ENCODE results near the gene EHBP1L1.
A peak's percentile ranks its signal among the peaks of the same experiment; 100 is the strongest.

The EHBP1L1 gene

GRCh38 chr11:65578667-65579066, 2.8 kb downstream of the EHBP1L1 start:
- POLR2A ChIA-PET, result no interaction called here

GRCh38 chr11:65579291-65579690, 3.4 kb downstream of the EHBP1L1 start:
- CTCF ChIA-PET, result interaction anchor here (0.6 to 0.7 kb wide), 2 partner anchors 42 to 54 kb away, joined by 3 to 6 read pairs; no protein-coding TSS in a partner anchor
- POLR2A ChIA-PET, result interaction anchor here (0.7 kb wide), 1 partner anchor 224 kb away, joined by 4 read pairs; no protein-coding TSS in a partner anchor

More at GRCh38 chr11:65578667-65579066, 2.8 kb downstream of the EHBP1L1 start:
- TF ChIP-seq ZNF791 (tag by site-specific recombination; IDR thresholded peaks at IDR 0.05) (no peak), SCRT2 (tag by site-specific recombination; IDR thresholded peaks at IDR 0.05) (no peak), ZNF132 (tag by site-specific recombination; IDR thresholded peaks at IDR 0.05; ENCODE audit: borderline replicate concordance) (no peak), PRDM6 (tag by site-specific recombination; IDR thresholded peaks at IDR 0.05) (no peak), ZNF707 (tag by site-specific recombination; IDR thresholded peaks at IDR 0.05) (no peak), ZNF701 (tag by site-specific recombination; IDR thresholded peaks at IDR 0.05) (no peak), ZNF514 (tag by site-specific recombination; IDR thresholded peaks at IDR 0.05) (no peak), ZNF184 (tag by site-specific recombination; IDR thresholded peaks at IDR 0.05) (no peak), ZNF274 (IDR thresholded peaks at IDR 0.05; ENCODE audit: low read length) (no peak), ZNF274 (tag by site-specific recombination; IDR thresholded peaks at IDR 0.05; ENCODE audit: borderline replicate concordance) (no peak), ZNF280C (tag by site-specific recombination; IDR thresholded peaks at IDR 0.05) (no peak), BCL11A (tag by site-specific recombination; IDR thresholded peaks at IDR 0.05; ENCODE audit: low read depth) (no peak)
- no peak overlapping the region for H3K4me3 ChIP-seq (ENCODE audit: low read depth, low read length)
- no peak overlapping the region for H3K27ac ChIP-seq (ENCODE audit: extremely low read depth, low read depth, low read length)
- no peaks in the 10 kb centered on the region for H3K9me3 ChIP-seq (ENCODE audit: control insufficient read depth, insufficient read depth, low read depth, low read length)
- CTCF ChIA-PET, result interaction anchor here (0.7 to 3.5 kb wide), 2 partner anchors 10 to 55 kb away, joined by 6 to 28 read pairs; no protein-coding TSS in a partner anchor
- peaks cover 0 to 10% of the 10 kb centered on the region in 2 experiments; a peak in 1 of 3 replicates for H3K36me3 ChIP-seq (ENCODE audit: control insufficient read depth in 2 of 2, insufficient read depth in 1 of 2, low read length in 2 of 2)
- peaks cover 7% of the 10 kb centered on the region; the same call in 1 of the 2 replicates for H3K4me1 ChIP-seq (ENCODE audit: control insufficient read depth, insufficient read depth, low read length)

More at GRCh38 chr11:65579291-65579690, 3.4 kb downstream of the EHBP1L1 start:
- TF ChIP-seq GLIS1 (tag by site-specific recombination; IDR thresholded peaks at IDR 0.05), result peak; percentile 18; the same call in 1 of the 2 replicates
- TF ChIP-seq ZNF629 (tag by site-specific recombination; IDR thresholded peaks at IDR 0.05), result no peak
- 0 out of 2 replicates have a peak, but pooled peaks have one; percentile 23 for TF ChIP-seq ZBTB44 (tag by site-specific recombination; IDR thresholded peaks at IDR 0.05)
- H3K9me3 ChIP-seq (ENCODE audit: control insufficient read depth, insufficient read depth, low read depth, low read length), result no peaks in the 10 kb centered on the region
- peaks cover 4% of the 10 kb centered on the region; the same call in 1 of the 2 replicates for H3K4me1 ChIP-seq (ENCODE audit: control insufficient read depth, insufficient read depth, low read length)
- H3K36me3 ChIP-seq (ENCODE audit: control insufficient read depth in 2 of 2, insufficient read depth in 1 of 2, low read length in 2 of 2), result peaks cover 0 to 12% of the 10 kb centered on the region in 2 experiments; a peak in 1 of 3 replicates
- H3K27ac ChIP-seq (ENCODE audit: extremely low read depth, low read depth, low read length), result no peak overlapping the region
- no peak overlapping the region for H3K4me3 ChIP-seq (ENCODE audit: low read depth, low read length)
